Esophagus muscularis mucosa (tissue), 4 donors: ENCODE results near the gene GLI3.

Experiments used
- EP300 ChIP-seq: sonication (generic); formaldehyde crosslinking; IDR thresholded peaks from one replicate; pipeline ENCODE4 v1.6.1; 2017; ENCODE audit warnings: antibody characterized with exemption
- POLR2A ChIP-seq: fragments of 450-650 bp; IDR thresholded peaks from one replicate; pipeline ENCODE4 v1.6.1; 2017; ENCODE audit warnings: antibody characterized with exemption, moderate library complexity, mild to moderate bottlenecking, low read depth
- POLR2AphosphoS5 ChIP-seq, 2 donors: sonication (generic); formaldehyde crosslinking; IDR thresholded peaks; one replicate each; pipeline ENCODE4 v1.6.1; 2017; ENCODE audit warnings: antibody characterized with exemption in 2 of 2
- TF ChIP-seq, protein P1 (sequence below), 3 experiments: fragments of 200-600 bp in 2 of 3; fragments of 450-650 bp in 1 of 3; sonication (generic) in 2 of 3; IDR thresholded peaks; one replicate each; pipeline ENCODE4 v1.5.1; 2017 to 2019; ENCODE audit warnings: antibody characterized with exemption in 3 of 3, mild to moderate bottlenecking in 2 of 3, moderate library complexity in 1 of 3

DNA sequence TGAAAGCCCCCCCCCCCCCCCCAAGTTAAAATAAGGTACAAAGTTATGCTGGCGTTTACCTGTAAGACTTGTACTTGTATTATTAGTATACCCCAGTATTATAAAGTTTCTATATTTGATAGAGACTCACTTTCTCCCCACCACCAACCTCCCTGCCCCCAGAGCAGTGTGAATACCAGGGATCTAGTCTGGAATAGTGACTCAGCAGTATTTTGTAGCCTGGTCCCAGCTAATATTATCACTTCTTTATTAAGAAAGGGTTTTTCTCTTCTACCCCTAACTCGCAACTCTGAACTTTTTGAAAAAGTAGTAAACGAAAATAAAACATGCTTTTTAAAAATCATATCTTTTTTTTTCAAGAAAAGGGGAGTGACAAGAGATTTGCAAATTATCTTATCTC lies 26.7 kb downstream of the GLI3 start:
- TF ChIP-seq, protein P1, sequence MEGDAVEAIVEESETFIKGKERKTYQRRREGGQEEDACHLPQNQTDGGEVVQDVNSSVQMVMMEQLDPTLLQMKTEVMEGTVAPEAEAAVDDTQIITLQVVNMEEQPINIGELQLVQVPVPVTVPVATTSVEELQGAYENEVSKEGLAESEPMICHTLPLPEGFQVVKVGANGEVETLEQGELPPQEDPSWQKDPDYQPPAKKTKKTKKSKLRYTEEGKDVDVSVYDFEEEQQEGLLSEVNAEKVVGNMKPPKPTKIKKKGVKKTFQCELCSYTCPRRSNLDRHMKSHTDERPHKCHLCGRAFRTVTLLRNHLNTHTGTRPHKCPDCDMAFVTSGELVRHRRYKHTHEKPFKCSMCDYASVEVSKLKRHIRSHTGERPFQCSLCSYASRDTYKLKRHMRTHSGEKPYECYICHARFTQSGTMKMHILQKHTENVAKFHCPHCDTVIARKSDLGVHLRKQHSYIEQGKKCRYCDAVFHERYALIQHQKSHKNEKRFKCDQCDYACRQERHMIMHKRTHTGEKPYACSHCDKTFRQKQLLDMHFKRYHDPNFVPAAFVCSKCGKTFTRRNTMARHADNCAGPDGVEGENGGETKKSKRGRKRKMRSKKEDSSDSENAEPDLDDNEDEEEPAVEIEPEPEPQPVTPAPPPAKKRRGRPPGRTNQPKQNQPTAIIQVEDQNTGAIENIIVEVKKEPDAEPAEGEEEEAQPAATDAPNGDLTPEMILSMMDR (IDR thresholded peaks at IDR 0.05): no peak
- no peak for TF ChIP-seq POLR2A
- no peak for TF ChIP-seq EP300
- no peak for TF ChIP-seq POLR2AphosphoS5 (IDR thresholded peaks at IDR 0.05)
